Measurements from ENCODE around the gene FBXO46.
A peak's percentile ranks its signal among the peaks of the same experiment; 100 is the strongest.

The FBXO46 gene

DNA sequence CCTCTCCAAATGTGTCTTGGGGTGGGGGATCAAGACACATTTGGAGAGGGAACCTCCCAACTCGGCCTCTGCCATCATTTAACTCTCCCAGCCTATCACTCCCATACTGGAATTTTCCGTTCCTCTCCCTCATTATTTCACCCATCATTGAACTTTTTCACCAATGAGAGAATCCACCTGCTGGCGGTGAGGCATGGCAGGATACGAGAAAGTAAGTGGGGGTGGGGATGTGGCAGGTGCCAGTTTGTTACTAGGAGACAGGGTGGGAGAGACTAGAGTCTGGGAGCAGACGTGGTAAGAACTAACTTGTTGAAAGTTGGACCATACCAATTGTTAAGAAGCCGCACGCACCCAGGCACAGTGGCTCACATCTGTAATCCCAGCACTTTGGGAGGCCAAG, 55.8 kb downstream of the FBXO46 start:
- ATAC-seq: no peak
- TF ChIP-seq, protein P1, sequence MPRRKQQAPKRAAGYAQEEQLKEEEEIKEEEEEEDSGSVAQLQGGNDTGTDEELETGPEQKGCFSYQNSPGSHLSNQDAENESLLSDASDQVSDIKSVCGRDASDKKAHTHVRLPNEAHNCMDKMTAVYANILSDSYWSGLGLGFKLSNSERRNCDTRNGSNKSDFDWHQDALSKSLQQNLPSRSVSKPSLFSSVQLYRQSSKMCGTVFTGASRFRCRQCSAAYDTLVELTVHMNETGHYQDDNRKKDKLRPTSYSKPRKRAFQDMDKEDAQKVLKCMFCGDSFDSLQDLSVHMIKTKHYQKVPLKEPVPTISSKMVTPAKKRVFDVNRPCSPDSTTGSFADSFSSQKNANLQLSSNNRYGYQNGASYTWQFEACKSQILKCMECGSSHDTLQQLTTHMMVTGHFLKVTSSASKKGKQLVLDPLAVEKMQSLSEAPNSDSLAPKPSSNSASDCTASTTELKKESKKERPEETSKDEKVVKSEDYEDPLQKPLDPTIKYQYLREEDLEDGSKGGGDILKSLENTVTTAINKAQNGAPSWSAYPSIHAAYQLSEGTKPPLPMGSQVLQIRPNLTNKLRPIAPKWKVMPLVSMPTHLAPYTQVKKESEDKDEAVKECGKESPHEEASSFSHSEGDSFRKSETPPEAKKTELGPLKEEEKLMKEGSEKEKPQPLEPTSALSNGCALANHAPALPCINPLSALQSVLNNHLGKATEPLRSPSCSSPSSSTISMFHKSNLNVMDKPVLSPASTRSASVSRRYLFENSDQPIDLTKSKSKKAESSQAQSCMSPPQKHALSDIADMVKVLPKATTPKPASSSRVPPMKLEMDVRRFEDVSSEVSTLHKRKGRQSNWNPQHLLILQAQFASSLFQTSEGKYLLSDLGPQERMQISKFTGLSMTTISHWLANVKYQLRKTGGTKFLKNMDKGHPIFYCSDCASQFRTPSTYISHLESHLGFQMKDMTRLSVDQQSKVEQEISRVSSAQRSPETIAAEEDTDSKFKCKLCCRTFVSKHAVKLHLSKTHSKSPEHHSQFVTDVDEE (CRISPR knock-in tag; IDR thresholded peaks at IDR 0.05): no peak
- TF ChIP-seq ZFP30 (CRISPR knock-in tag; IDR thresholded peaks at IDR 0.05) (no peak), SNAI2 (CRISPR knock-in tag; IDR thresholded peaks at IDR 0.05) (no peak), GLIS3 (CRISPR knock-in tag; IDR thresholded peaks at IDR 0.05) (no peak), PPARA (CRISPR knock-in tag; IDR thresholded peaks at IDR 0.05; ENCODE audit: borderline replicate concordance) (no peak), BACH2 (CRISPR knock-in tag; IDR thresholded peaks at IDR 0.05; ENCODE audit: borderline replicate concordance) (no peak), ZNF70 (CRISPR knock-in tag; IDR thresholded peaks at IDR 0.05) (no peak), ESRRG (CRISPR knock-in tag; IDR thresholded peaks at IDR 0.05) (no peak), ZC3H10 (CRISPR knock-in tag; IDR thresholded peaks at IDR 0.05) (no peak), ISL1 (CRISPR knock-in tag; IDR thresholded peaks at IDR 0.05) (no peak), TOX (CRISPR knock-in tag; IDR thresholded peaks at IDR 0.05; ENCODE audit: borderline replicate concordance) (no peak), ZNF565 (CRISPR knock-in tag; conservative IDR thresholded peaks at IDR 0.05; ENCODE audit: low read depth) (no peak), ZNF8 (CRISPR knock-in tag; IDR thresholded peaks at IDR 0.05) (no peak), TCF4 (CRISPR knock-in tag; IDR thresholded peaks at IDR 0.05; ENCODE audit: borderline replicate concordance) (no peak), ZFP3 (CRISPR knock-in tag; IDR thresholded peaks at IDR 0.05) (no peak), ARNTL (CRISPR knock-in tag; IDR thresholded peaks at IDR 0.05; ENCODE audit: borderline replicate concordance, low read depth) (no peak)
- TF ChIP-seq, protein P2, sequence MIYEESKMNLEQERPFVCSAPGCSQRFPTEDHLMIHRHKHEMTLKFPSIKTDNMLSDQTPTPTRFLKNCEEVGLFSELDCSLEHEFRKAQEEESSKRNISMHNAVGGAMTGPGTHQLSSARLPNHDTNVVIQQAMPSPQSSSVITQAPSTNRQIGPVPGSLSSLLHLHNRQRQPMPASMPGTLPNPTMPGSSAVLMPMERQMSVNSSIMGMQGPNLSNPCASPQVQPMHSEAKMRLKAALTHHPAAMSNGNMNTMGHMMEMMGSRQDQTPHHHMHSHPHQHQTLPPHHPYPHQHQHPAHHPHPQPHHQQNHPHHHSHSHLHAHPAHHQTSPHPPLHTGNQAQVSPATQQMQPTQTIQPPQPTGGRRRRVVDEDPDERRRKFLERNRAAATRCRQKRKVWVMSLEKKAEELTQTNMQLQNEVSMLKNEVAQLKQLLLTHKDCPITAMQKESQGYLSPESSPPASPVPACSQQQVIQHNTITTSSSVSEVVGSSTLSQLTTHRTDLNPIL (CRISPR knock-in tag; IDR thresholded peaks at IDR 0.05; ENCODE audit: low read depth): no peak
- TF ChIP-seq, protein P3, sequence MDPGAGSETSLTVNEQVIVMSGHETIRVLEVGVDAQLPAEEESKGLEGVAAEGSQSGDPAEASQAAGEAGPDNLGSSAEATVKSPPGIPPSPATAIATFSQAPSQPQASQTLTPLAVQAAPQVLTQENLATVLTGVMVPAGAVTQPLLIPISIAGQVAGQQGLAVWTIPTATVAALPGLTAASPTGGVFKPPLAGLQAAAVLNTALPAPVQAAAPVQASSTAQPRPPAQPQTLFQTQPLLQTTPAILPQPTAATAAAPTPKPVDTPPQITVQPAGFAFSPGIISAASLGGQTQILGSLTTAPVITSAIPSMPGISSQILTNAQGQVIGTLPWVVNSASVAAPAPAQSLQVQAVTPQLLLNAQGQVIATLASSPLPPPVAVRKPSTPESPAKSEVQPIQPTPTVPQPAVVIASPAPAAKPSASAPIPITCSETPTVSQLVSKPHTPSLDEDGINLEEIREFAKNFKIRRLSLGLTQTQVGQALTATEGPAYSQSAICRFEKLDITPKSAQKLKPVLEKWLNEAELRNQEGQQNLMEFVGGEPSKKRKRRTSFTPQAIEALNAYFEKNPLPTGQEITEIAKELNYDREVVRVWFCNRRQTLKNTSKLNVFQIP (CRISPR knock-in tag; IDR thresholded peaks at IDR 0.05; ENCODE audit: borderline replicate concordance, low read depth): no peak
- TF ChIP-seq, protein P4, sequence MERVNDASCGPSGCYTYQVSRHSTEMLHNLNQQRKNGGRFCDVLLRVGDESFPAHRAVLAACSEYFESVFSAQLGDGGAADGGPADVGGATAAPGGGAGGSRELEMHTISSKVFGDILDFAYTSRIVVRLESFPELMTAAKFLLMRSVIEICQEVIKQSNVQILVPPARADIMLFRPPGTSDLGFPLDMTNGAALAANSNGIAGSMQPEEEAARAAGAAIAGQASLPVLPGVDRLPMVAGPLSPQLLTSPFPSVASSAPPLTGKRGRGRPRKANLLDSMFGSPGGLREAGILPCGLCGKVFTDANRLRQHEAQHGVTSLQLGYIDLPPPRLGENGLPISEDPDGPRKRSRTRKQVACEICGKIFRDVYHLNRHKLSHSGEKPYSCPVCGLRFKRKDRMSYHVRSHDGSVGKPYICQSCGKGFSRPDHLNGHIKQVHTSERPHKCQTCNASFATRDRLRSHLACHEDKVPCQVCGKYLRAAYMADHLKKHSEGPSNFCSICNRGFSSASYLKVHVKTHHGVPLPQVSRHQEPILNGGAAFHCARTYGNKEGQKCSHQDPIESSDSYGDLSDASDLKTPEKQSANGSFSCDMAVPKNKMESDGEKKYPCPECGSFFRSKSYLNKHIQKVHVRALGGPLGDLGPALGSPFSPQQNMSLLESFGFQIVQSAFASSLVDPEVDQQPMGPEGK (CRISPR knock-in tag; IDR thresholded peaks at IDR 0.05; ENCODE audit: borderline replicate concordance): no peak

DNA sequence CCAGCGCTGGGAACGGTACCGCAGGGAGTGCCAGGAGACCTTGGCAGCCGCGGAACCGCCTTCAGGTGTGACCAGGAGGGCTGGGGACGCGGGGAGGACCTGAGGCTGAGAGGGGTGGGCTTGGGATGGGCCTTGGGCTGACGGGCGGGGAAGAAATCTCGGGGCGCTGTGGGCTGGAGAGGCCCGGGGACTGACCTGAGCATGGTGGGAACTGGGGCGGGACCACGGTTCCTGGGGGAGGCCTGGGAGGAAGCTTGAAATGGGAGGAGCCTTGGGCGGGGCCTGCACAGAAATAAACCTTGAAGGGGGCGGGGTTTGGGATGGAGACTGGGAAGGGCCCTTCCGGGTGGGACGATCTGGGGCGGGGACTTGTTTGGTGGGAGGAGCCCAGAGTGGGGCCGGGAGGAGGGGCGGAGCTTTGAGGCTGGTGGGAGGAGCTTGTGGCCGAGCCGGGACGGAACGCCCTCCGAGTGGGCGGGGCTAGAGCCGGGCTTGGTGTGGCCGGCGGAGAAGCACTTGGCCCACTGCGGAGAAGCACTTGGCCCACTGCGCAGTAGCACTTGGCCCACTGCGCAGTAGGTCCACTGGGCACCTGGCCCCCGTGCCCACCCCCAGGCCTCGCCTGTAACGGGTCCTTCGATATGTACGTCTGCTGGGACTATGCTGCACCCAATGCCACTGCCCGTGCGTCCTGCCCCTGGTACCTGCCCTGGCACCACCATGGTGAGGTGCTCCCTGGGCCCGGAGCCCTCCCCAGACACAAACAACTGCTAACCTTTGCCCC, 59.8 kb downstream of the FBXO46 start:
- TF ChIP-seq CSDC2 (CRISPR knock-in tag; IDR thresholded peaks at IDR 0.05): no peak
- TF ChIP-seq OSR1 (CRISPR knock-in tag; IDR thresholded peaks at IDR 0.05): no peak
- no peak for TF ChIP-seq ZNF70 (CRISPR knock-in tag; IDR thresholded peaks at IDR 0.05)
- TF ChIP-seq, protein P5, sequence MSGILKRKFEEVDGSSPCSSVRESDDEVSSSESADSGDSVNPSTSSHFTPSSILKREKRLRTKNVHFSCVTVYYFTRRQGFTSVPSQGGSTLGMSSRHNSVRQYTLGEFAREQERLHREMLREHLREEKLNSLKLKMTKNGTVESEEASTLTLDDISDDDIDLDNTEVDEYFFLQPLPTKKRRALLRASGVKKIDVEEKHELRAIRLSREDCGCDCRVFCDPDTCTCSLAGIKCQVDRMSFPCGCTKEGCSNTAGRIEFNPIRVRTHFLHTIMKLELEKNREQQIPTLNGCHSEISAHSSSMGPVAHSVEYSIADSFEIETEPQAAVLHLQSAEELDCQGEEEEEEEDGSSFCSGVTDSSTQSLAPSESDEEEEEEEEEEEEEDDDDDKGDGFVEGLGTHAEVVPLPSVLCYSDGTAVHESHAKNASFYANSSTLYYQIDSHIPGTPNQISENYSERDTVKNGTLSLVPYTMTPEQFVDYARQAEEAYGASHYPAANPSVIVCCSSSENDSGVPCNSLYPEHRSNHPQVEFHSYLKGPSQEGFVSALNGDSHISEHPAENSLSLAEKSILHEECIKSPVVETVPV (CRISPR knock-in tag; IDR thresholded peaks at IDR 0.05): no peak
- TF ChIP-seq, protein P4 (CRISPR knock-in tag; IDR thresholded peaks at IDR 0.05; ENCODE audit: borderline replicate concordance): no peak
- no peak for TF ChIP-seq ZNF8 (CRISPR knock-in tag; IDR thresholded peaks at IDR 0.05)
- TF ChIP-seq SNAI2 (CRISPR knock-in tag; IDR thresholded peaks at IDR 0.05): no peak
- TF ChIP-seq GLIS3 (CRISPR knock-in tag; IDR thresholded peaks at IDR 0.05): no peak
- no peak for TF ChIP-seq ZC3H10 (CRISPR knock-in tag; IDR thresholded peaks at IDR 0.05)
- TF ChIP-seq ZFP30 (CRISPR knock-in tag; IDR thresholded peaks at IDR 0.05): no peak
- TF ChIP-seq ESRRG (CRISPR knock-in tag; IDR thresholded peaks at IDR 0.05): no peak
- no peak for TF ChIP-seq BACH2 (CRISPR knock-in tag; IDR thresholded peaks at IDR 0.05; ENCODE audit: borderline replicate concordance)
- TF ChIP-seq TOX (CRISPR knock-in tag; IDR thresholded peaks at IDR 0.05; ENCODE audit: borderline replicate concordance): no peak
- TF ChIP-seq, protein P3 (CRISPR knock-in tag; IDR thresholded peaks at IDR 0.05; ENCODE audit: borderline replicate concordance, low read depth): no peak
- TF ChIP-seq RARB (CRISPR knock-in tag; IDR thresholded peaks at IDR 0.05): no peak
- no peak for TF ChIP-seq PPARA (CRISPR knock-in tag; IDR thresholded peaks at IDR 0.05; ENCODE audit: borderline replicate concordance)
- peak; percentile 75 for ATAC-seq

Measured in SK-N-SH treated with all-trans-retinoic acid at 6 μM for 48 hours (cell line).